LHCN-M2 (cell line): Measurements from ENCODE around the gene GATA6. TPM values are rescaled to one million over a fixed set of nuclear protein-coding genes. Genes with fewer than 3 reads are reported as not detected.
"Not testable (repeated sequence)": the region's sequence is repeated elsewhere in the genome, so short reads cannot be mapped to it uniquely, and the experiment has no call there.

Experiments
- DNase-seq: peaks from one replicate; pipeline ENCODE4 v3.0.0-alpha.2; 2012; ENCODE audit warnings: low read depth
- total RNA-seq: library from RNA; depleted of rRNA; stranded (reverse); fragments of >200 nt; gene quantifications from 2 replicates; pipeline ENCODE4 v1.2.3, GENCODE V29; 2014

The GATA6 gene
- total RNA-seq, 1 experiment from 2014 or later: 0.06 TPM

- DNase-seq: no peak
Measured at GRCh38 chr18:22180722-22181121, 11.3 kb downstream of the GATA6 start.

- DNase-seq: no peak
Measured at GRCh38 chr18:22182884-22183697, 13.7 kb downstream of the GATA6 start.

- no peak for DNase-seq
Measured at GRCh38 chr18:22183698-22184170, 14.3 kb downstream of the GATA6 start.

GRCh38 chr18:22184573-22184972 is 15.2 kb downstream of the GATA6 start:
- DNase-seq: not testable (repeated sequence)

- no peak for DNase-seq
Measured at GRCh38 chr18:22185273-22185672, 15.9 kb downstream of the GATA6 start.

GRCh38 chr18:22185771-22186386 is 16.5 kb downstream of the GATA6 start:
- DNase-seq: no peak

- no peak for DNase-seq
Measured at GRCh38 chr18:22186484-22186971, 17.1 kb downstream of the GATA6 start.

- DNase-seq: no peak
Measured at GRCh38 chr18:22188559-22189267, 19.3 kb downstream of the GATA6 start.

GRCh38 chr18:22189449-22190166 is 20.2 kb downstream of the GATA6 start:
- no peak for DNase-seq

- no peak for DNase-seq
Measured at GRCh38 chr18:22191346-22191695, 21.9 kb downstream of the GATA6 start.

GRCh38 chr18:22191923-22192322 is 22.5 kb downstream of the GATA6 start:
- DNase-seq: no peak

- no peak for DNase-seq
Measured at GRCh38 chr18:22193466-22193865, 24.1 kb downstream of the GATA6 start.

GRCh38 chr18:22194151-22194598 is 24.8 kb downstream of the GATA6 start:
- no peak for DNase-seq

- no peak for DNase-seq
Measured at GRCh38 chr18:22195052-22195451, 25.7 kb downstream of the GATA6 start.

GRCh38 chr18:22196943-22197342 is 27.6 kb downstream of the GATA6 start:
- DNase-seq: not testable (repeated sequence)

- DNase-seq: no peak
Measured at GRCh38 chr18:22197668-22198067, 28.3 kb downstream of the GATA6 start.

- DNase-seq: no peak
Measured at GRCh38 chr18:22198163-22198562, 28.8 kb downstream of the GATA6 start.

GRCh38 chr18:22199005-22199404 is 29.6 kb downstream of the GATA6 start:
- no peak for DNase-seq

GRCh38 chr18:22200611-22201225 is 31.3 kb downstream of the GATA6 start:
- DNase-seq: no peak

- DNase-seq: no peak
Measured at GRCh38 chr18:22203035-22203434, 33.6 kb downstream of the GATA6 start.
